ENCODE results near the gene ADAM10. TPM values are rescaled to one million over a fixed set of nuclear protein-coding genes. Genes with fewer than 3 reads are reported as not detected.

ADAM10 gene
- total RNA-seq, 3 donors from 2014 or later: 53.8 to 113 (median 78.3) TPM

DNA sequence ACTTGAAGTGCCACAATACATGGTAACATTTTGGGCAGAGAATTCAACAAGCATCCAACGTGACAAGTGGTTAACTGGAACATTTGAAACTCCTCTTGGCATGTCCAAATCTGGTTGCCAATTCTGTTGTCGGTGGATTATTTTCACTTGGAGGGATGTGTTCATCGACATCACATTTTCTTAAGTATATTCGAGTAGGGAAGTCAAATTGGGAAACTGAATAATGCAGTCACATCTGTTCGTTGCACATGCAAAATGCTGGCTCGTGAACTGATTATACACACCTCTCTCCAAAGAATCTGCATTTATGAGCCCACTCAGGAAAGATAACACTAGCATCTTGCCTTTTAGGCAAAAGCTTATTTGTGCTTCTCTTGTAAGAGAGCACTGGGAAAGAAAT lies 178.0 kb downstream of the ADAM10 start:
- TF ChIP-seq, protein P1, sequence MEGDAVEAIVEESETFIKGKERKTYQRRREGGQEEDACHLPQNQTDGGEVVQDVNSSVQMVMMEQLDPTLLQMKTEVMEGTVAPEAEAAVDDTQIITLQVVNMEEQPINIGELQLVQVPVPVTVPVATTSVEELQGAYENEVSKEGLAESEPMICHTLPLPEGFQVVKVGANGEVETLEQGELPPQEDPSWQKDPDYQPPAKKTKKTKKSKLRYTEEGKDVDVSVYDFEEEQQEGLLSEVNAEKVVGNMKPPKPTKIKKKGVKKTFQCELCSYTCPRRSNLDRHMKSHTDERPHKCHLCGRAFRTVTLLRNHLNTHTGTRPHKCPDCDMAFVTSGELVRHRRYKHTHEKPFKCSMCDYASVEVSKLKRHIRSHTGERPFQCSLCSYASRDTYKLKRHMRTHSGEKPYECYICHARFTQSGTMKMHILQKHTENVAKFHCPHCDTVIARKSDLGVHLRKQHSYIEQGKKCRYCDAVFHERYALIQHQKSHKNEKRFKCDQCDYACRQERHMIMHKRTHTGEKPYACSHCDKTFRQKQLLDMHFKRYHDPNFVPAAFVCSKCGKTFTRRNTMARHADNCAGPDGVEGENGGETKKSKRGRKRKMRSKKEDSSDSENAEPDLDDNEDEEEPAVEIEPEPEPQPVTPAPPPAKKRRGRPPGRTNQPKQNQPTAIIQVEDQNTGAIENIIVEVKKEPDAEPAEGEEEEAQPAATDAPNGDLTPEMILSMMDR (IDR thresholded peaks at IDR 0.05): no peak
- TF ChIP-seq POLR2A (IDR thresholded peaks at IDR 0.05): no peak
- no peak for TF ChIP-seq POLR2AphosphoS5 (IDR thresholded peaks at IDR 0.05)
- no peaks in the 10 kb centered on the region for H3K9me3 ChIP-seq
- no peaks in the 10 kb centered on the region for H3K36me3 ChIP-seq
- H3K27me3 ChIP-seq: no peaks in the 10 kb centered on the region
- no peaks in the 10 kb centered on the region for H3K4me1 ChIP-seq
- DNase-seq (ENCODE audit: low spot score in 2 of 2): no peak
- intact Hi-C loops (cut with DNase I; ENCODE audit: low total_unique reads): no loop called here
- H3K4me3 ChIP-seq: no peak overlapping the region
- H3K27ac ChIP-seq: no peak overlapping the region

DNA sequence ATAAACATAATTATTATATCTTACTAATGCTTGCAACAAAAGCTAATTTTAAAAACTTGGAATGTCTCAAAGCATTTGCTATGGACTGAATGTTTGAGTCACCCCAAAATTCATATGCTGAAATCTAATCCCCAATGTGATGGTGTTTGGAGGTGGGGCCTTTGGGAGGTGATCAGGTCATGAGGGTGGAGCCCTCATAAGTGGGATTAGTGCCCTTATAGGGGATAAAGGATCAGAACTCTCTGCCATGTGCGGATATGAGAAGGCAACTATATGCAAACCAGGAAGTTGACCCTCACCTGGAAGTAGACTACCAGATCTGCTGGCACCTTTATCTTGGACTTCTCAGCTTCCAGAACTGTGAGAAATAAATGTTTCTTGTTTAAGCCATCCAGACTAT lies 180.1 kb downstream of the ADAM10 start:
- no peaks in the 10 kb centered on the region for H3K9me3 ChIP-seq
- no peaks in the 10 kb centered on the region for H3K36me3 ChIP-seq
- intact Hi-C loops (cut with DNase I; ENCODE audit: low total_unique reads): no loop called here
- H3K27me3 ChIP-seq: no peaks in the 10 kb centered on the region
- no peak for DNase-seq (ENCODE audit: low spot score in 2 of 2)
- no peak overlapping the region for H3K4me3 ChIP-seq
- H3K27ac ChIP-seq: no peak overlapping the region
- no peak for TF ChIP-seq POLR2A (IDR thresholded peaks at IDR 0.05)
- TF ChIP-seq, protein P1 (IDR thresholded peaks at IDR 0.05): no peak
- TF ChIP-seq POLR2AphosphoS5 (IDR thresholded peaks at IDR 0.05): no peak
- no peaks in the 10 kb centered on the region for H3K4me1 ChIP-seq

DNA sequence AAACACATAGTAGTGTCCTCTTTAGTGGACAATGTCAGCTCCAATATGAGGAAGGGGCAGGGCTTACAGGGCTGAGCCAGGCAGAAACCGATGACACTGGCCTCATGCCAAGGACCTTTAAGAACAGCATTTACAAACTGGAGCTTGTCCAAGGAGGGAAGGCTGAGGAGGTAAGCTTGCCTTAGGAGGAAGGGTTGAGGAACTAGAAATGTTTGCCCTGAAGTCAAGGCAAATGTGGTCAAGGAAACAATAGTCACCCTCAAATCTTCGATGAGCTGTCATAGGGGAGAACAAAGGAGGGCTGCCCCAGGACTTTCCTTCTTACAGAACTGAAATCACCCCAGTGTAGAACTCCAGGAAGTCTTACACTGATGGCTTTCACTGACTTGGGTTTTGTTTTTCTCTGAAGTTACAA lies 181.3 kb downstream of the ADAM10 start:
- no peaks in the 10 kb centered on the region for H3K36me3 ChIP-seq
- no peak overlapping the region for H3K4me3 ChIP-seq
- no peaks in the 10 kb centered on the region for H3K4me1 ChIP-seq
- intact Hi-C loops (cut with DNase I; ENCODE audit: low total_unique reads): no loop called here
- no peaks in the 10 kb centered on the region for H3K27me3 ChIP-seq
- H3K27ac ChIP-seq: peak overlapping the region; percentile 34 to 44
- no peak for DNase-seq (ENCODE audit: low spot score in 2 of 2)
- no peaks in the 10 kb centered on the region for H3K9me3 ChIP-seq
- TF ChIP-seq POLR2A (IDR thresholded peaks at IDR 0.05) (no peak), POLR2AphosphoS5 (IDR thresholded peaks at IDR 0.05) (no peak)
- TF ChIP-seq, protein P1 (IDR thresholded peaks at IDR 0.05): no peak

DNA sequence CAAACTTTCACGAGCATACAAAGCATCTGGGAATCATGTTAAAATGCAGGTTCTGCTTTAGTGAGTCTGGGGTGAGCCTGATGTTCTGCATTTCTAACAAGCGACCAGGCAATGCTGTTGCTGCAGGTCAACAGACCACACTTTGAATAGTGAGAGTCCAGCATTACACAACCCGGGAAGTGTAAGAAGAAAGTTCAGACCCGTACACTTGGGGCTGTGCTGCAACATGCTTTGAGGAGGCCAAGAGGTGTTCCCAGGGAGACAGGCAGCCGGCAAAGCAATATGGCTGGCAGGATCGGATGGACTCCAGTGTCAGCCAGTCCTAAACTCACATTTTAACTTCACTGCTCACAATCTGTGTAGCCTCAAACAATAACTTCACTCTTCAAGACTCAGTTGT lies 183.5 kb downstream of the ADAM10 start:
- H3K27ac ChIP-seq: no peak overlapping the region
- intact Hi-C loops (cut with DNase I; ENCODE audit: low total_unique reads): no loop called here
- no peaks in the 10 kb centered on the region for H3K4me1 ChIP-seq
- no peak for DNase-seq (ENCODE audit: low spot score in 2 of 2)
- TF ChIP-seq, protein P1 (IDR thresholded peaks at IDR 0.05): no peak
- TF ChIP-seq POLR2A (IDR thresholded peaks at IDR 0.05) (no peak), POLR2AphosphoS5 (IDR thresholded peaks at IDR 0.05) (no peak)
- H3K36me3 ChIP-seq: no peaks in the 10 kb centered on the region
- no peaks in the 10 kb centered on the region for H3K9me3 ChIP-seq
- no peaks in the 10 kb centered on the region for H3K27me3 ChIP-seq
- no peak overlapping the region for H3K4me3 ChIP-seq

DNA sequence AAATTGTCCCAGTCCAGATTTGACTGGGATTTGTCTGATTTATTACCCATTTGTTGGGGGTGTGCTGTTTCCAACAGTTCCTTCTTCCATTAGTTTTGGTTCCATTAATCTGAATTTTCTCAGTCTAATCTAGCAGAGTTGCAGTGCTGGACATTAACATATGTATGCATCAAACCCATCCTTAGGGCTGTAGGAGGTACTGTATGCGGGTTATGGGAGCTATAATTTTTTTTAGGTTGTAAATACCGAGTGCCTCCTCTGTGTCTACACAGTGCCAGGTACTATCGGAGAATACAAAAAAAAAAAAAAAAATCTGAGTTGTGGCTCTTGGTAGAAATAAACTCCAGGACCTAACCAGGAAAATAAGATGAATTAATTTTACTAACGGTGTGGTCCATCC lies 183.9 kb downstream of the ADAM10 start:
- Histone ChIP-seq H3K27me3 (no peaks in the 10 kb centered on the region), H3K27ac (no peak overlapping the region), H3K9me3 (no peaks in the 10 kb centered on the region), H3K4me3 (no peak overlapping the region), H3K4me1 (no peaks in the 10 kb centered on the region), H3K36me3 (no peaks in the 10 kb centered on the region)
- intact Hi-C loops (cut with DNase I; ENCODE audit: low total_unique reads): no loop called here
- TF ChIP-seq POLR2A (IDR thresholded peaks at IDR 0.05): no peak
- TF ChIP-seq, protein P1 (IDR thresholded peaks at IDR 0.05): no peak
- no peak for TF ChIP-seq POLR2AphosphoS5 (IDR thresholded peaks at IDR 0.05)
- no peak for DNase-seq (ENCODE audit: low spot score in 2 of 2)

Data from breast epithelium (tissue), 4 donors.